IPS DF 6.9 (cell line): ENCODE measurements around the gene MYCBP2.

ENCODE experiments used
- DNase-seq: peaks from one replicate; pipeline ENCODE4 v3.0.0-alpha.2; 2013; ENCODE audit warnings: low read depth, low spot score
- H3K27ac ChIP-seq: one replicate; pipeline ENCODE4 v1.5.1; 2013; ENCODE audit warnings: low read length, control low read depth
- H3K27me3 ChIP-seq: 2 replicates; pipeline ENCODE4 v1.6.1; 2013; ENCODE audit warnings: mild to moderate bottlenecking, low read length; ENCODE audit not compliant: control insufficient read depth, insufficient read depth
- H3K36me3 ChIP-seq: 2 replicates; pipeline ENCODE4 v1.6.1; 2013; ENCODE audit warnings: low read length; ENCODE audit not compliant: control insufficient read depth, insufficient read depth
- H3K4me1 ChIP-seq: 2 replicates; pipeline ENCODE4 v1.6.1; 2013; ENCODE audit warnings: low read length; ENCODE audit not compliant: control insufficient read depth, insufficient read depth
- H3K4me3 ChIP-seq: 2 replicates; pipeline ENCODE4 v1.5.1; 2013; ENCODE audit warnings: mild to moderate bottlenecking, low read length
- H3K9me3 ChIP-seq: 2 replicates; pipeline ENCODE4 v1.6.1; 2013; ENCODE audit warnings: low read length, inconsistent platforms; ENCODE audit not compliant: control insufficient read depth, insufficient read depth
- WGBS: extraction: QIAGEN DNeasy Blood & Tissue Kit; methylation state at CpG from one replicate; pipeline ENCODE4 v1.1.7; 2013; ENCODE audit warnings: mixed read lengths, missing lambda C conversion rate; ENCODE audit not compliant: insufficient read length, insufficient coverage; 5-methylcytosine and 5-hydroxymethylcytosine counted together

The MYCBP2 gene

GRCh38 chr13:77177646-77178045, 149.2 kb downstream of the MYCBP2 start:
- H3K4me3 ChIP-seq = no peak overlapping the region
- peaks cover 3% of the 10 kb centered on the region; the same call in 1 of the 2 replicates for H3K36me3 ChIP-seq

DNA sequence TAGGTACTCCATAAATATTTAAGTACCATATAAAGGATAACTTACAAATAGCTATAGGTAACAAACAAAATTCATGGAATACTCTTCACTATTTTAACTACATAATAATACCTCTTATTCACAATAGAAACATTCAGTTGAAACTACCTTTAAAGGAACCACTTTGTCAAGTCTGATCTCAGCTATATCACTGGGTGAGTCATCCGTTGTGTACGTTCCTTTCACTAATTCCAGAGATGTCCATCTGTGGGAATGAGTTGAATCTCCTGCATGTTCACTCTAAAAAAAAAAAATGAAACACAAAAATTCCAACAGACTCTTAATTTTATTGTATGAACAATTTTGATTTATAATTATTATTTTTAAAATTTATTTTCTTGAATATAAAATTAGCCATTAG, 150.5 kb downstream of the MYCBP2 start:
- H3K36me3 ChIP-seq = peaks cover 3% of the 10 kb centered on the region; the same call in 1 of the 2 replicates
- no peaks in the 10 kb centered on the region for H3K4me1 ChIP-seq
- no CpG with 5 or more reads among the region's 2 CpGs for whole genome bisulfite sequencing
- H3K9me3 ChIP-seq = no peaks in the 10 kb centered on the region
- H3K27ac ChIP-seq = no peak overlapping the region
- no peak overlapping the region for H3K4me3 ChIP-seq
- DNase-seq = no peak
- H3K27me3 ChIP-seq = no peaks in the 10 kb centered on the region

More at GRCh38 chr13:77177646-77178045, 149.2 kb downstream of the MYCBP2 start:
- no peaks in the 10 kb centered on the region for H3K9me3 ChIP-seq
- WGBS = no CpG with 5 or more reads among the region's 2 CpGs
- H3K27ac ChIP-seq = no peak overlapping the region
- no peaks in the 10 kb centered on the region for H3K4me1 ChIP-seq
- H3K27me3 ChIP-seq = no peaks in the 10 kb centered on the region
- DNase-seq = no peak

- DNase-seq = no peak
- no peaks in the 10 kb centered on the region for H3K4me1 ChIP-seq
- H3K27ac ChIP-seq = no peak overlapping the region
- no peaks in the 10 kb centered on the region for H3K9me3 ChIP-seq
- H3K4me3 ChIP-seq = no peak overlapping the region
- no CpG with 5 or more reads among the region's 4 CpGs for WGBS
- peaks cover 3% of the 10 kb centered on the region; the same call in 1 of the 2 replicates for H3K36me3 ChIP-seq
- H3K27me3 ChIP-seq = no peaks in the 10 kb centered on the region
Measured at GRCh38 chr13:77172650-77173049, 154.2 kb downstream of the MYCBP2 start.

- no peaks in the 10 kb centered on the region for H3K27me3 ChIP-seq
Measured at GRCh38 chr13:77171451-77171850, 155.4 kb downstream of the MYCBP2 start.

GRCh38 chr13:77168237-77168636, 158.7 kb downstream of the MYCBP2 start:
- Histone ChIP-seq H3K27ac (no peak overlapping the region), H3K9me3 (no peaks in the 10 kb centered on the region), H3K36me3 (no peaks in the 10 kb centered on the region; the same call in 1 of the 2 replicates), H3K4me1 (no peaks in the 10 kb centered on the region), H3K4me3 (no peak overlapping the region), H3K27me3 (no peaks in the 10 kb centered on the region)
- no peak for DNase-seq
- no CpG with 5 or more reads among the region's 6 CpGs for WGBS

More at GRCh38 chr13:77171451-77171850, 155.4 kb downstream of the MYCBP2 start:
- no CpG with 5 or more reads among the region's 2 CpGs for WGBS
- Histone ChIP-seq H3K27ac (no peak overlapping the region), H3K4me1 (no peaks in the 10 kb centered on the region), H3K9me3 (no peaks in the 10 kb centered on the region), H3K4me3 (no peak overlapping the region), H3K36me3 (no peaks in the 10 kb centered on the region; the same call in 1 of the 2 replicates)
- no peak for DNase-seq

GRCh38 chr13:77150651-77151050, 176.2 kb downstream of the MYCBP2 start:
- no peaks in the 10 kb centered on the region for H3K27me3 ChIP-seq
- no peak overlapping the region for H3K4me3 ChIP-seq
- WGBS = no CpG with 5 or more reads among the region's 1 CpG
- 0 out of 2 replicates have a peak, but pooled peaks cover 2% of the 10 kb centered on the region for H3K36me3 ChIP-seq
- H3K9me3 ChIP-seq = no peaks in the 10 kb centered on the region
- H3K27ac ChIP-seq = no peak overlapping the region
- H3K4me1 ChIP-seq = no peaks in the 10 kb centered on the region
- no peak for DNase-seq

DNA sequence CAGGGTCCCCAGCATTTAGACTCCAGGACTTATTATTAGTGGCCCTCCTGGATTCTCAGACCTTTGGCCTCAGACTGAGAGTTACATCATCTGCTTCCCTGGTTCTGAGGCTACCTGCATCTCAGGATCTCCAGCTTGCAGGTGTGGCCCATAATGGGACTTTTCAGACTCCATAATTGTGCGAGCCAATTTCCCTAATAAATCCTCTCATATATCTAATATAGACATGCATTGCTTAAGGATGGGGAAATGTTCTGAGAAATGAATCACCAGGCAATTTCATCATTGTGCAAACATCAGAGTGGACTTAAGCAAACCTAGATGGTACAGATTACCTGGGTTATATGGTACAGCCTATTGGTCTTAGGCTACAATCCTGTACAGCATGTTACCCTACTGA, 183.5 kb downstream of the MYCBP2 start:
- Histone ChIP-seq H3K36me3 (peaks cover 3% of the 10 kb centered on the region; the same call in 1 of the 2 replicates), H3K4me3 (no peak overlapping the region), H3K9me3 (no peaks in the 10 kb centered on the region), H3K27ac (no peak overlapping the region), H3K27me3 (no peaks in the 10 kb centered on the region), H3K4me1 (no peaks in the 10 kb centered on the region)
- DNase-seq = no peak
- WGBS = no CpG with 5 or more reads among the region's 1 CpG

DNA sequence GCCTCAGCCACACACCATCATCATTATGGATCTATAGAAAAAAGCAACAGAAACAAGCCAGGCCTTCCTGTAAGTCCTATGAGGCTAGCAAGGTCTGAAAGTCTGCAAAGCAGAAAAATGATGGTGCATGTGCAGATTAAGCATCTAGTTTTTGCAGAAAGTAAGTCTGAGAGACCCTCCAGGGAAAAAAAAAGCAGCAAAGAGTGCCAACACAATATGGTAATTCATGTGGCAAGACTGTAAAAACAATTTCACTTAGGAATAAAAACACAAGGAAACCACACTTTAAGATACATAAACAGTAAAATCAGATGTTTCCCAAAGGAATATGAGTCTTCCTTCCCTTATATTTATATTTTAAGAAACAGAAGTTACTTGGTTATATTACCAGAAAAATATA, 187.6 kb downstream of the MYCBP2 start:
- no peak for DNase-seq
- H3K4me1 ChIP-seq = no peaks in the 10 kb centered on the region
- no peaks in the 10 kb centered on the region for H3K9me3 ChIP-seq
- peaks cover 3% of the 10 kb centered on the region; the same call in 1 of the 2 replicates for H3K36me3 ChIP-seq
- H3K27ac ChIP-seq = no peak overlapping the region
- H3K27me3 ChIP-seq = no peaks in the 10 kb centered on the region
- H3K4me3 ChIP-seq = no peak overlapping the region

GRCh38 chr13:77138813-77139212, 188.1 kb downstream of the MYCBP2 start:
- H3K4me3 ChIP-seq = no peak overlapping the region
- DNase-seq = no peak
- WGBS = no CpG with 5 or more reads among the region's 2 CpGs
- no peak overlapping the region for H3K27ac ChIP-seq
- H3K4me1 ChIP-seq = no peaks in the 10 kb centered on the region
- H3K36me3 ChIP-seq = peaks cover 3% of the 10 kb centered on the region; the same call in 1 of the 2 replicates
- H3K9me3 ChIP-seq = no peaks in the 10 kb centered on the region
- no peaks in the 10 kb centered on the region for H3K27me3 ChIP-seq

DNA sequence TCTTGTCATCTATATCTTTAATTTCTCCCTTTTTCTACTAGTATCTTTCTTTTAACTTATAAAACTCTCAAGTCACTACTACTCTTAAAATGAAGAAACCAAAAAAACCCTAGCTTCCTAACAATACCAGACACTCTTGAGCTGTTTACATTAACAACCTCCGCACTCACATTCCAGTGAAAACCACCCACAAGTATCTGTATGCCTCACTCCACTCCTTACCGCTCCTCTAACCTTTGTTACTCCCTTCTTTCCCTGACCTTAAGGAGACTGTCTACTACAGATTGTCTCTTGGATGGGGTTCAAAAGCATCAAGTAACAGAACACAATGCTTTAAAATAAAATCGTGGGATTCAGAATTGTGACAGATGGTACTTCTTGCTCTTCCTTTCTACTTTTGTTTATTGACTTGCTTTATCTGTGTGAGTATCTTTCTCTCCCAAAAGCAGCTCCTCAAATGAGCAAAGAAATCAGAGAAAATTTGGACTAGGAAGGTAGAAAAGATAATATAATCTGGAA, 189.9 kb downstream of the MYCBP2 start:
- no peaks in the 10 kb centered on the region for H3K4me1 ChIP-seq
- no peak for DNase-seq
- H3K4me3 ChIP-seq = no peak overlapping the region
- H3K27me3 ChIP-seq = no peaks in the 10 kb centered on the region
- H3K36me3 ChIP-seq = no peaks in the 10 kb centered on the region
- 100% methylated on average over 2 of the region's 3 CpGs for WGBS
- no peak overlapping the region for H3K27ac ChIP-seq
- H3K9me3 ChIP-seq = no peaks in the 10 kb centered on the region

- Histone ChIP-seq H3K27me3 (no peaks in the 10 kb centered on the region), H3K4me1 (no peaks in the 10 kb centered on the region), H3K27ac (no peak overlapping the region), H3K9me3 (no peaks in the 10 kb centered on the region), H3K36me3 (no peaks in the 10 kb centered on the region), H3K4me3 (no peak overlapping the region)
- no peak for DNase-seq
- WGBS = no CpG with 5 or more reads among the region's 1 CpG
Measured at GRCh38 chr13:77124423-77124822, 202.5 kb downstream of the MYCBP2 start.
